Uterus (tissue), 2 donors: ENCODE data around the gene KRT86.
A peak's percentile ranks its signal among the peaks of the same experiment; 100 is the strongest.

Experiments used
- CTCF ChIP-seq, 4 experiments: fragments of 200-600 bp in 2 of 4; fragments of 450-650 bp in 2 of 4; sonication (generic) in 2 of 4; IDR thresholded peaks; one replicate each; pipeline ENCODE4 v1.5.1; 2016 to 2019; ENCODE audit warnings: antibody characterized with exemption in 4 of 4, mild to moderate bottlenecking in 2 of 4, moderate library complexity in 1 of 4
- POLR2A ChIP-seq, 2 donors: fragments of 450-650 bp; IDR thresholded peaks; one replicate each; pipeline ENCODE4 v1.6.1; 2016; ENCODE audit warnings: antibody characterized with exemption in 2 of 2, mild to moderate bottlenecking in 1 of 2, moderate library complexity in 1 of 2

- TF ChIP-seq POLR2A (IDR thresholded peaks at IDR 0.05) (peak in 1 of 2 donors; percentile 27), CTCF (IDR thresholded peaks at IDR 0.05) (peak; percentile 92 to 99 (median 92))
Measured at GRCh38 chr12:52278575-52279421, 4.4 kb downstream of the KRT86 start.
